ENCODE data around the gene FNDC11. TPM values are rescaled to one million over a fixed set of nuclear protein-coding genes. Genes with fewer than 3 reads are reported as not detected.
"Not testable (repeated sequence)": the region's sequence is repeated elsewhere in the genome, so short reads cannot be mapped to it uniquely, and the experiment has no call there.

The FNDC11 gene
- polyA plus RNA-seq, 1 donor, result 0.13 TPM

GRCh38 chr20:63601679-63602078 is 47.7 kb downstream of the FNDC11 start:
- not testable (repeated sequence) for DNase-seq

- no peak for DNase-seq
Observed at GRCh38 chr20:63602321-63602720, 48.4 kb downstream of the FNDC11 start.

Other genes with a start within 250 kb of the FNDC11 start
- 0.25 TPM for gene CHRNA4, start 192.8 kb upstream of the FNDC11 start, polyA plus RNA-seq (ENCODE audit: insufficient read length)
- gene KCNQ2, start 81.5 kb upstream of the FNDC11 start, polyA plus RNA-seq (ENCODE audit: insufficient read length), result 1.8 TPM
- gene EEF1A2, start 55.1 kb upstream of the FNDC11 start, polyA plus RNA-seq (ENCODE audit: insufficient read length), result 1,012 TPM
- 287 TPM for gene PPDPF, start 33.4 kb upstream of the FNDC11 start, polyA plus RNA-seq (ENCODE audit: insufficient read length)
- gene PTK6, start 16.8 kb upstream of the FNDC11 start, polyA plus RNA-seq (ENCODE audit: insufficient read length), result 0.41 TPM
- gene SRMS, start 6.4 kb upstream of the FNDC11 start, polyA plus RNA-seq (ENCODE audit: insufficient read length), result not detected
- 7.6 TPM for gene HELZ2, start 20.1 kb downstream of the FNDC11 start, polyA plus RNA-seq (ENCODE audit: insufficient read length)
- 8.0 TPM for gene GMEB2, start 72.9 kb downstream of the FNDC11 start, polyA plus RNA-seq (ENCODE audit: insufficient read length)
- gene STMN3, start 99.3 kb downstream of the FNDC11 start, polyA plus RNA-seq (ENCODE audit: insufficient read length), result 13.5 TPM
- gene RTEL1, start 104.2 kb downstream of the FNDC11 start, polyA plus RNA-seq (ENCODE audit: insufficient read length), result 12.2 TPM
- 1.6 TPM for gene TNFRSF6B, start 142.5 kb downstream of the FNDC11 start, polyA plus RNA-seq (ENCODE audit: insufficient read length)
- 31.7 TPM for gene ARFRP1, start 153.8 kb downstream of the FNDC11 start, polyA plus RNA-seq (ENCODE audit: insufficient read length)
- 17.1 TPM for gene ZGPAT, start 153.9 kb downstream of the FNDC11 start, polyA plus RNA-seq (ENCODE audit: insufficient read length)
- gene LIME1, start 182.5 kb downstream of the FNDC11 start, polyA plus RNA-seq (ENCODE audit: insufficient read length), result 6.2 TPM
- 189 TPM for gene SLC2A4RG, start 185.6 kb downstream of the FNDC11 start, polyA plus RNA-seq (ENCODE audit: insufficient read length)

Data from hindlimb muscle (tissue), 1 donor.